Psoas muscle (tissue), 8 donors: ENCODE results near the gene ASIC3. TPM values are rescaled to one million over a fixed set of nuclear protein-coding genes. Genes with fewer than 3 reads are reported as not detected.

Experiments used
- ATAC-seq, 4 donors: fragments of 200-7000 bp; cut with Tn5 transposase; one replicate each; pipeline ENCODE4 v1.9.1; 2020; ENCODE audit warnings: moderate library complexity in 3 of 4, mild to moderate bottlenecking in 2 of 4
- DNase-seq, 2 donors: peaks; one replicate each; pipeline ENCODE4 v3.0.0-alpha.2; 2020
- H3K27ac ChIP-seq: fragments of 200-600 bp; one replicate; pipeline ENCODE4 v1.8.0; 2022
- H3K27me3 ChIP-seq, 3 donors: fragments of 200-600 bp in 1 of 3; one replicate each; pipeline versions ENCODE4 v1.6.1 to v1.8.0; 2013 to 2022; ENCODE audit warnings: low read length in 2 of 3, mild to moderate bottlenecking in 2 of 3, moderate library complexity in 1 of 3; ENCODE audit not compliant: insufficient read depth in 3 of 3
- H3K36me3 ChIP-seq, 2 donors: fragments of 200-600 bp in 1 of 2; one replicate each; pipeline versions ENCODE4 v1.6.1 to v1.8.0; 2013 to 2022; ENCODE audit warnings: low read depth in 1 of 2, mild to moderate bottlenecking in 1 of 2, moderate library complexity in 1 of 2; ENCODE audit not compliant: insufficient read depth in 1 of 2
- H3K4me1 ChIP-seq: fragments of 200-600 bp; one replicate; pipeline ENCODE4 v1.8.0; 2022
- H3K4me3 ChIP-seq: fragments of 200-600 bp; one replicate; pipeline ENCODE4 v1.8.0; 2022; ENCODE audit warnings: mild to moderate bottlenecking
- H3K9me3 ChIP-seq: fragments of 200-600 bp; one replicate; pipeline ENCODE4 v1.8.0; 2022
- CTCF ChIP-seq: fragments of 200-600 bp; IDR thresholded peaks from one replicate; pipeline ENCODE4 v1.8.0; 2022; ENCODE audit warnings: antibody characterized with exemption
- WGBS, 3 donors: extraction: QIAGEN DNeasy Blood & Tissue Kit; methylation state at CpG; one replicate each; pipeline versions ENCODE4 v1.1.6 to v1.1.7; 2013; 5-methylcytosine and 5-hydroxymethylcytosine counted together
- intact Hi-C, 2 donors: fragments of 100-400 bp; cut with DNase I; formaldehyde crosslinking; loops; one replicate each; pipeline versions ENCODE4 v1.11.0 to v1.14.2; 2022
- polyA plus RNA-seq, 3 donors: library from polyadenylated mRNA; stranded (reverse); fragments of 200-250 nt; gene quantifications; one replicate each; pipeline ENCODE4 v1.2.3, GENCODE V29; 2013
- total RNA-seq, 4 donors: library from RNA; stranded (reverse); fragmentation: NEBNext Ultra II Directional in 2 of 4; extraction: Animal tissue kit (Norgen Biotek cat#: 25700) in 2 of 4; gene quantifications; one replicate each; pipeline versions ENCODE4 v1.2.1 to v1.2.4, GENCODE V29; 2021 to 2023
- donor health status: healthy with polysubstance abuse.
- donor health status: DM: no; HTN: no; CAD: no; lungs with moderate emphysema.
- donor health status: Bipolar disorder and iron deficiency.
- donor health status: healthy.
- donor health status: DM: yes; HTN: yes; CAD: no.
- donor health status: DM: no; HTN: no; CAD: no.
- donor health status: DM: no; HTN: no; CAD: no.
- donor health status: DM: yes; HTN: yes; CAD: no.

Gene ASIC3
- total and polyA plus RNA-seq, 7 donors: 1.8 to 6.2 (median 3.0) TPM

- WGBS, 3 donors: 50 to 64% (median 54%) methylated on average over 16 of the region's 16 CpGs
- ATAC-seq (no peak), DNase-seq (peak in 1 of 2 donors; percentile 25)
- Histone ChIP-seq H3K9me3 (no peaks in the 10 kb centered on the region), H3K4me3 (peak overlapping the region; percentile 86), H3K36me3 (peaks cover 0 to 8% of the 10 kb centered on the region in 2 donors), H3K4me1 (peaks cover 30% of the 10 kb centered on the region), H3K27me3 (no peaks in the 10 kb centered on the region), H3K27ac (peak overlapping the region; percentile 84)
- TF ChIP-seq CTCF: no peak
- intact Hi-C loops: loop anchor here in 1 of 2 donors (2.0 kb wide), 1 partner anchor 23 kb away; no protein-coding TSS in a partner anchor
Observed at GRCh38 chr7:151088019-151088855, 39.9 kb downstream of the ASIC3 start.

- intact Hi-C loops: loop anchor here in 1 of 2 donors (2.0 kb wide), 1 partner anchor 22 kb away; no protein-coding TSS in a partner anchor
- Histone ChIP-seq H3K36me3 (peaks cover 0 to 8% of the 10 kb centered on the region in 2 donors), H3K4me3 (peak overlapping the region; percentile 86), H3K27ac (peak overlapping the region; percentile 84), H3K4me1 (peaks cover 24% of the 10 kb centered on the region), H3K9me3 (no peaks in the 10 kb centered on the region), H3K27me3 (no peaks in the 10 kb centered on the region)
- 54 to 58% (median 54%) methylated on average over 30 of the region's 30 CpGs for WGBS, 3 donors
- ATAC-seq (no peak), DNase-seq (peak; percentile 72 to 83)
- TF ChIP-seq CTCF: no peak
Observed at GRCh38 chr7:151088856-151089699, 40.7 kb downstream of the ASIC3 start.

GRCh38 chr7:151089893-151090730 is 41.8 kb downstream of the ASIC3 start:
- Histone ChIP-seq H3K9me3 (no peaks in the 10 kb centered on the region), H3K27ac (peak overlapping the region; percentile 84), H3K27me3 (no peaks in the 10 kb centered on the region), H3K4me3 (no peak overlapping the region), H3K36me3 (peaks cover 0 to 8% of the 10 kb centered on the region in 2 donors), H3K4me1 (peaks cover 22% of the 10 kb centered on the region)
- ATAC-seq: no peak
- TF ChIP-seq CTCF: no peak
- intact Hi-C loops: loop anchor here in 1 of 2 donors (2.0 kb wide), 1 partner anchor 21 kb away; no protein-coding TSS in a partner anchor
- 63 to 68% (median 65%) methylated on average over 20 to 22 of the region's 22 CpGs for WGBS, 3 donors
- DNase-seq: no peak

GRCh38 chr7:151091003-151091402 is 42.7 kb downstream of the ASIC3 start:
- H3K27ac ChIP-seq: no peak overlapping the region
- peaks cover 18% of the 10 kb centered on the region for H3K4me1 ChIP-seq
- no peak for ATAC-seq
- no peak for TF ChIP-seq CTCF
- no peaks in the 10 kb centered on the region for H3K9me3 ChIP-seq
- no peaks in the 10 kb centered on the region for H3K27me3 ChIP-seq
- intact Hi-C loops: no loop called here
- 77 to 87% (median 83%) methylated on average over 7 of the region's 7 CpGs for WGBS, 3 donors
- DNase-seq: no peak
- no peak overlapping the region for H3K4me3 ChIP-seq
- H3K36me3 ChIP-seq: peaks cover 0 to 8% of the 10 kb centered on the region in 2 donors
